Measurements from ENCODE around the gene HOXA6.

Gene HOXA6

DNA sequence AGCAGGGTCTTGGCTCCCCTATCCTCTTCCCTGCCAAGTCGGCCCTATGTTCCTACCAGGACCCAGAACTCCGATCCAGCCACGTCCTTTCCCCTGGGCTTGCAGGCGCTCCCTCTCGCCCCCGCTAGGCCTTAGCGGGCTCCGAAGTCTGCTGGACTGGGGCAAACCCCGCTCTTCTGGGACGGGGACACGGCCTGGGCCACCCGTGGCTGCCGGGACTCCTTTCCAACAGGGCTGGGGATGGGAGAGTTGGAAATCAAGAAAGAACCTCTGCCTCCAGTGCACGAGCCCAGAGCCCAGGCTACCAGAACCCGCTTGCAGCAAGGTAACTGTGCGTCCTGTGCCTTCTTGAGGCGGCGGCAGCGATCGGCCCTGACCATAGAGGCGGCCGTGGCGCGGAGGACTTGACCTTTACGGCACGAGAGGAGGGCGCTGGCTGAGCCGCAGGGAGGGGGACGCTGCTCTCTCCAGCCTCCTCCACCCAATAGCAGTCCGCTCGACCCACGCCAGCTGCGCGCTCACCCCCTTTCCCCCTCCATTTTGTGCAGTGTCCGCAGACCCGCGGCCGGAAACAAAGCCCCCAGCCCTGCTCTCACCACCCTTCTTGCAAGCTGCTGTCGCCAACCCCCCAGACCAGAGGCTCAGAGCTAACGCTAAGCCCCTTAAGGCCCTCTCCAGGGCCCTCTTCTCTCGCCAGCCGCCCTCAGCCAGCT is 44.4 kb upstream of the HOXA6 start:
- DNase-seq (ENCODE audit: low read depth), result no peak
- no peak overlapping the region for H3K4me3 ChIP-seq (ENCODE audit: control insufficient read depth, low read depth, low read length)
- TF ChIP-seq CTCF (conservative IDR thresholded peaks at IDR 0.05; ENCODE audit: control insufficient read depth, insufficient read depth, low read depth, low read length), result no peak

DNA sequence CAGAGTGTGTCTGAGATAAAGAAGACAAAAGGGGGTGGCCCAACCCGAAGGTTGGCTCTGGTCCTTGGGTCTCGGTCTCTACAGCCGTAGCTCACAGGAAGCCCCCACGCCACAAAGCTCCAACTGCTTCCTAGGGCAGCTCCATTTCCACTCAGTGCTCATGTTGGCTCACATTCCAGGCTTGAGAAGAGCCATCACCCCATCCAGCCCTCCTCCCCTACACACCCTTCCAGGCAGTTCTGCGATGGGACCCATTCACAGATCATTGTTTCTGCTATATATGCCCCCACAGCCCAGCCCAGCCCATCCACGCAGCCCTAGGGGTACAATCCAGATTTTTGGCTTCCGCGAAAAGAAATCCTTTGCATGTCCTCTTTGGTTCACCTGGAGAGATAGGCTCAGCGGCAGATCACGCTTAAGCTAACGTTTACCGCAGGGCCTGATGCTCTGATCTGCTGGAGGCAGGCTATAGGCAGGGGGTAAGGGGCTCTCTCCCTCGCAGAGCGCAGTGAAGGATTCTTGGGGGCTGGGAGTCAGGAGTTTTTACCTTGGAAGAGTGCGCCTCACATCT is 43.7 kb upstream of the HOXA6 start:
- DNase-seq (ENCODE audit: low read depth), result no peak
- no peak for TF ChIP-seq CTCF (conservative IDR thresholded peaks at IDR 0.05; ENCODE audit: control insufficient read depth, insufficient read depth, low read depth, low read length)

DNA sequence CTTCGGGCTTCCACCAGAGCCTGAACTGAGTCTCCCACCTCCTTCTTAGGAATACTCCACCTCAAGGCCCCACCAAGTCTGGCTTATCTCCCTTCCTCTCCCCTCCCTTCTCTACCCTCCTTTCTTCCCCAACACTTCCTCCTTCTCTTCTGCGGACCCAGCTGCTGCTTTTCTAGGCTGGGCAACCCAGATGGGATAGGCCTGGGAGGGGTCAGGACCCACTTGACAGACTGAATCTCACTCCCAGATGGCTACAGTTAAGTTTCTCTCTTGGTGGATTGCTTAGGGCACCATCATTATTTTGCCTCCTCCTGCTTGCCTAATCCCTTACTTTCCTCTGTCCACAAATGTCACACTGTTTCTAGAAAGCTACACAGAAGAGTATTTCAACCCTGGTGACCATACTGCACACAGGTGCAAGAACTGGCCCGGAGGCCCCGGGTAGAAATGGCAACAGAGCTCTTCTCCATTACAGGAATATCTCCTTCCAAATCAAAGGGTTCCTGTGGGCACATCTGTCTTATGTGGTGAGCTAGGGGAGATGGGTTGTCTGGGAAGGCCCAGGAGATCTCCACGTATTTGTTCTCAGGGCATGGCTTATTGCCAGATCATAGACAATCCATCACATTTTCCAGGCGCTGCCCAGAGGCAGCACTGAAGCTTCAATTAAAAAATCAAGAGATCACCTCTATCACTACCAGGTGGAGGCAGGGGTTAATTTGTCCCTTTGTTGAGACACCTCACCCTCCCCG is 42.6 kb upstream of the HOXA6 start:
- DNase-seq (ENCODE audit: low read depth), result no peak
- no peak overlapping the region for H3K4me3 ChIP-seq (ENCODE audit: control insufficient read depth, low read depth, low read length)
- no peak for TF ChIP-seq CTCF (conservative IDR thresholded peaks at IDR 0.05; ENCODE audit: control insufficient read depth, insufficient read depth, low read depth, low read length)

More for the DNA sequence above, 43.7 kb upstream of the HOXA6 start:
- H3K4me3 ChIP-seq (ENCODE audit: control insufficient read depth, low read depth, low read length), result no peak overlapping the region

- no peak overlapping the region for H3K4me3 ChIP-seq (ENCODE audit: control insufficient read depth, low read depth, low read length)
Observed at GRCh38 chr7:27189295-27189996, 41.9 kb upstream of the HOXA6 start.

DNA sequence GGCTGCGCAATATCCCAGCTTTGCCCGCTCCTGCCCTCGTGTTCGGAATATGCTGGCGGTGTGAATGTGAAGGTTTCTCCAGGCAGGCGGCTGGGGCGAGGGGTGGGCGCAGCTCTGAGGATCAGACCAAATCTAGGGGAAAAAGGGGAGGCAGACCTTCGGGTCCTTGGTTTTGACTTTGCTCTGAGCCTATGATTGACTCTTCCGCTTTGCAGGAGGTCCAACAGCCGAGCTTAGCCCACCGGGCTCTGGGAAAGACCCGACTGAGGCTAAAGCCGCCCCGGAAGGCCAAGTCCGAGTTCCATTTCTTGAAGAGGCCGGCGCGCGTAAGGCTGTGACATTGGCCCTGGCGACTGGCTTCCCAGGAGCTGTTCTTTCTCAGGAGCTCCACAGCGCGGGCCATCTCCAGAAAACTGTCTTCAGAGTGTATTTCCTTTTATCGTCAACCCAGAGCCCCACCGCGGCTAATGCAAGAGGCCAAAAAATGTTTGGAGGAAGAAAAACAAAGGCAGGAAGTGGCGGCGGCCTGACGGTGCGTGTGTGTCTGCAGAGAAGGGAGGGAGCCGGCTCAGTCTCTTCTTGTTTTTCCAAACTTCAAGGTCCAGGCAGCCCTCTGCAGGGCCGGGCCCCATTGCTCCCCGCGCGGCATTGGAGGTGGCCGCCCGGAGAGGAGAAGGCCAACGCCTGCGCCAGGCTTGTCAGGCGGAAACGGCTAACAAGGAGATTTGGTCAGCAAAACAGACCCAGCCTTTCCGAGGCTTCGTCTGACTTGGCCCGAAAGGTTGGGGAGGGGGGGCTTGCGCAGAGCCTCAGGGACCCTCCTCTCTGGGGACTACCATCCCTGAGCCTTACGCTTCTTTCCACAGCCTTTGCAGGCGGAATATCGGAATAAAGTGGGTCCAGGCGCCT is 41.1 kb upstream of the HOXA6 start:
- H3K4me3 ChIP-seq (ENCODE audit: control insufficient read depth, low read depth, low read length), result no peak overlapping the region
- TF ChIP-seq CTCF (conservative IDR thresholded peaks at IDR 0.05; ENCODE audit: control insufficient read depth, insufficient read depth, low read depth, low read length), result no peak
- no peak for DNase-seq (ENCODE audit: low read depth)

More at GRCh38 chr7:27189295-27189996, 41.9 kb upstream of the HOXA6 start:
- TF ChIP-seq CTCF (conservative IDR thresholded peaks at IDR 0.05; ENCODE audit: control insufficient read depth, insufficient read depth, low read depth, low read length), result no peak
- DNase-seq (ENCODE audit: low read depth), result no peak
